GM19395 (cell line): ENCODE results near the gene MRPL38.
A peak's percentile ranks its signal among the peaks of the same experiment; 100 is the strongest.

Source experiments
- ATAC-seq: cut with Tn5 transposase; IDR thresholded peaks from one replicate; pipeline ENCODE4 v1.9.1; 2021; ENCODE audit warnings: mild to moderate bottlenecking, moderate library complexity; ENCODE audit not compliant: unreplicated experiment

The MRPL38 gene

DNA sequence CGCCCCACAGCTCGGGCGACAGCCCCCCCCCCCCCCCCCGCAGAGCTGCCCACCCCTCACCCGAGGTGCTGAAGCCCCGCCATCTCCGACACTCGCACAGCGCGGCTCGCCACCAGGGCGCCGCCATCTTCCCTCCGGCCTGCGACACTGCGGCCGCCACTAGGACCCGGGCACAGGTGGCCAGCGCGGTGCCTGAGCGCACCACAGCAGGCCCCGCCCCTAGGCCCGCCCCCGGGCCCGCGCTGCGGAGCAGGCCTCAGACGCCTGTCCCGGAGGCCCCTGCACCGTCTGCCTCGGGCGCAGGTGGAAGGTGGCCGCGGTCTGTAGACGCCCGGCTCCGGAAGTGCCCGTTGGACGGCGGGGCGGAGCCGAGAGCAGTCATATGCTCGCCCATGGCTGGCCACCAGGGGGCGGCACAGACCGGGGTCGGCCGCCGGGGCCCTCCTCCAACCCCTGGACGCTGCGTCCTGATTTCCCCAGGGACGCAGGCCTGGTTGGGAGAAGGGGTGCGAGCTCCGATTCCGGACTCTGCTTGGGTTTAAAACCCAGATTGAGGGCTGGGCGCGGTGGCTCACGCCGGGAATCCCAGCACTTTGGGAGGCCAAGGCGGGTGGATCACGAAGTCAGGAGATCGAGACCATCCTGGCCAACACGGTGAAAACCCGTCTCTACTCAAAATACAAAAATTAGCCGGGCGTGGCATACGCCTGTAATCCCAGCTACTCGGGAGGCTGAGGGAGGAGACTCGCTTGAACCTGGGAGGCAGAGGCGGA is at the start of gene MRPL38:
Gene MRPL38 (minus strand): TSS at position 136 of the 773 bp plus-strand sequence. CDS start 9 bp downstream, at position 127.
- peak; percentile 95 for ATAC-seq

- ATAC-seq: no peak
These were observed 46.3 kb upstream of the MRPL38 start for GRCh38 chr17:75950855-75951554.

DNA sequence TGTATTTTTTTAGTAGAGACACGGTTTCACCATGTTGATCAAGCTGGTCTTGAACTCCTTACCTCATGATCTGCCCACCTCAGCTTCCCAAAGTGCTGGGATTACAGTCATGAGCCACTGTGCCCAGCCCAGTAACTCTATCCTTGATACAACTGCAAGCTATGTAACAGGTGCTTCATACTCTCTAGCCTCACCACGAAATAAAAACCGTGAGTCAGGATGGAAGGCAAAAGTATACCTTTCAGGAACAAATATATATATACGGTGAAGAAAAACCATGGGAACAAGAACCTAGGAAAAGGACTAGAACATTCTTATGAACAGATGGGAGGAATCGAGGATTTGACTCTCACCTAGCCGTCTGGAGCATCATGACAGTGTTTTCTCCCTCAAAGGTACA is 45.7 kb upstream of the MRPL38 start:
- ATAC-seq: no peak

DNA sequence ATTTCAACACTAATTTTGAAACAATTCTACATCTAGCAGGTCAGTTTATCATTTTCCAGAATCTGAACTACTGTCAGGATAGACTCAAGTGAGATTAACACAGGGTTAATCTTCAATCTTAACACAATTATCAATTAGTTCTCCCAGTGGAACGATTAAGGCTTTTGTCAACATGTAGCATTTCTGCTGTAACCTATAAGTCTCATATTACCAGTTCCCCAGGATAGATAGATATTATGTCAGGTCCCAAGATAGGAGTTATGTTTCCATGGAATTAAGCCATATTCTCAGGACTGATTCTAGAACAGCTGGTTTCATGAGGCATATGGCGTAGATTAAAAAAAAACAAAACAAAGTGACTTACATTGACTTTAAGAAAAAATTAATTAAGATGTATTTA is 40.5 kb upstream of the MRPL38 start:
- ATAC-seq: no peak

- ATAC-seq: no peak
These were observed 38.8 kb upstream of the MRPL38 start for GRCh38 chr17:75943491-75943890.

DNA sequence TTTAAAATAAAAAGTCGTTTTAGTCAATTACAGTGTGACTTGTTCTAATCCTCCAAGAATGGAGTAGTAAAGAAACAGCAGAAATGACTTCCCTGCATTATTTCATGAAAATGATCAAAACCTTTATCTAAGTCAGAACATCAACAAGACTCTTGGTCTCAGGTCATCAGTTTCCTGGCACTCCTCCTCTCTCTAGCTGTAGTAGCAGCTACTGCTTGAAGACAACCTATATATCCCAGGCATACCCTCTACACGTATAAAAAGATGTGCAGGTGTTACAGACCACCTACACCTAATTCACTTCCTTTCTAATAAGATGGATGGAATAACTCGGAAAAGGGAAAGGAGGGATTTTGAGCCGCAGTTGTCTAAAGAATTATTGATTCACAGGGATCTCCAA is 37.8 kb upstream of the MRPL38 start:
- no peak for ATAC-seq

GRCh38 chr17:75941442-75941819 is 36.7 kb upstream of the MRPL38 start:
- ATAC-seq: no peak

DNA sequence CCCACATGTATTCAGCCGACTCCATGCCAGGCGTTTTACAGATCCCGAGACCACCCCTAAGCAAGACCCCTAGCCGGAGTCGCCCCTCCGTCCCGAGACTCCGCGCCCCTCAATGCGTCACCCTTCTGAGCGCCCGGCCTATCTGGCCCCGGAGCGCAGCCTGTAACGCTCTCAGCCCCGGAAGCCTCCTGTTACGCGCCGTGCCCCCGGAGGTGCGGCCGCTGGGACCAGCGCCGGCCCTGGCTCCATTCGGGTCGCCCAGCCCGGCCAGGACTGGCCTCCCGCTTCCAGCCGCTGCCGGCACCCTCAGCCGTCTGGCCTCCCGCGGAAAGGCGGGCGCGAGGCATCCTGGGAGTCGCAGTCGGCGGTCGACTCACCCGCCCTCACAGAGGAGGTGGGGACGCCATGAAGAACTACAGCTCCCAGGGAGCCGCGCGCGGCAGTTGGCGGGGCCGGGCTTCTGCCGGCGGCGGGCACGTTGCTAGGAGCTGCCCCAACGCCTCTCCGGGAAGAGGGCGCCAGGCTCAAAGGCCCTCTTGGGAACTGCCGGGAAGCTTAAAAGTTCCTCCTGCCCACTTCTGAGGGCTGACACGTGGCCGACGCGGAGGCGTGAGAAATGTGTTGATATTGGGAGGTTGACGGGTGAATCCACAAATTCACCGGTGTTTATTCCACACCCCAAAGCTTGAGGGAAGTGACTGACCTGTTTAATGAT is 36.2 kb upstream of the MRPL38 start, which contains the start of gene FBF1:
Gene FBF1 (minus strand): TSS at position 316 of the 715 bp plus-strand sequence. CDS start 2,893 bp downstream, outside the sequence.
- peak; percentile 90 for ATAC-seq

- ATAC-seq: no peak
These were observed 33.0 kb upstream of the MRPL38 start for GRCh38 chr17:75937652-75938051.

DNA sequence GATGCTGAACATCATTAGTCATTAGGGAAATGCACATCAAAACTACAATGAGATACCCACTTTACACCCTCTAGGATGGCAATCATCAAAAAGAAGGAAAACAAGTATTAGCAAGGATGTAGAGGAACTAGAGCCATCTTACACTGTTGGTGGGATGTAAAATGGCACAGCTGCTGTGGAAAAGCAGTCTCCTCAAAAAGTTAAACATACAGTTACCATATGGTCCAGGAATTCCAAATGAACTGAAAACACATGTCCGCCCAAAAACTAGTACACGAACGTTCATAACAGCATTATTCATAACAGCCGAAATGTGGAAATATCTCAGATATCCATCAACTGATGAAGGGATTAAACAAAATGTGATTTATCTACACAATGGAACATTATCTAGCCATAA is 29.1 kb upstream of the MRPL38 start:
- no peak for ATAC-seq

DNA sequence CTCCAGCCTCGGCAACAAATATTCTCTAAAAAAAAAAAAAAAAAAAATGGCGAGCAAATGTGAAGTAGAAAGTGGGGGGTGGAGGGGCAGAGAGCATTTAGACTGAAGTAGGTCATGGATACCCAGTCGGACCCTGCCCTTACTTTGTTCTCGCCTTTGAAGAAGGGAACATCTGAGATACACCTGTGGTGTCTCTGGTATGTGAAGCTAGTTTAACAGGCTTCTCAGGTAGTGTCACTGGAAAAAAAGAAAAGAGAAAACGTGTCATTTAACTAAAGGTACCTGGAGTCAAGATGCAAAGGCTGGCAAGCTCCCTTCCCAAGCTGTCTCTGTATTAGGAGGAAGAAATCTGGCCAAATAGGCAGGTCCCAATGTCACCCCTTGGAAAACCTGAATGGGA is 28.2 kb upstream of the MRPL38 start:
- no peak for ATAC-seq

GRCh38 chr17:75931062-75931461 is 26.4 kb upstream of the MRPL38 start:
- no peak for ATAC-seq

DNA sequence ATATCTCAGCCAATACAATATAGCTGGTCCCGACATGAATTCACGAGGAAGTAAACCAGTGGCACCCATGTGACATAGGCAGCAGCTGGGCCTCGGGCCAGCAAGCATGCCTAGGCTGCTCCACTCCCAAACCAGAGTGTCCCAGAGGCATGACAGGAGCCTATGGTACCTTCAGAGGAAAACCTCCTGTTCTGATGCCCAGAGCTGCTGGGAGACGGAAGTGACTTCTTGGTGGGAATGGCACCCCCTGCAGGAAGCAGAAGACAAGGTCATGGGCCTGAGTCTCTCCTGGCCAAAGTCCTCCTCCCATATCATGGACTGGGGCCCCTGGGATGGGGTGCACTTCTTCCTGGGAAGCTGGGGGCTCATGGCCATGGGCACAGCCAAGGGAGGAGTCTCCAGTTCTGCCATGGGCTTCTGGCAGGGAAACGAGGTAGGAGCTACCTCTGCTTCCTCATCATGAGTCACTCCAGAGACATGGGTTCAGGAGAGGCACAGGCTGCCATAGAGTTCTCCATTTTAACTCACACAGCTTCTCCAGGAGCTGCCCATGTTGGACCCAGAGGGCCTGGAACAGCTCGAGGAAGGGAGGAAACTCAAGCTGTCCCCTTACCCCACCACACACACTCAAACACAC is 22.7 kb upstream of the MRPL38 start:
- no peak for ATAC-seq

DNA sequence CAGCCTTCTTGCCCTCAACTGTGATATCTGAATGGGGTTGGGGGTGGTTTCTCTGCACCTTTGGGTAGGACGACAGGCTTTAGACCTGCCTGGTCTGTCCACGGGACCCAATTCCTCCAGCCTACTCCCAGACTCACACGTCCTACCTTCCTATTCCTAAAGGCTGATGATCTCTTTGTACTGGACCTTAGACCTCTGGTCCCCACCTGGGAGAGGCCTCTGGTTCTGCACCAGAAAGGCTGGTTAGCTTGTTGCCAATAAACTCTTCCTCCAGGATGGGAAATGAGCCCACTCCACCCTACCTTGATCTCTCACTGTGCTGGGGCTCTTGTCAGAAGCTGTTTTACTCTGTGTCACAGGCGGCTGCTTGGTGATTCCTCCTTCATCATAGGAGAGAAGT is 21.8 kb upstream of the MRPL38 start:
- no peak for ATAC-seq

DNA sequence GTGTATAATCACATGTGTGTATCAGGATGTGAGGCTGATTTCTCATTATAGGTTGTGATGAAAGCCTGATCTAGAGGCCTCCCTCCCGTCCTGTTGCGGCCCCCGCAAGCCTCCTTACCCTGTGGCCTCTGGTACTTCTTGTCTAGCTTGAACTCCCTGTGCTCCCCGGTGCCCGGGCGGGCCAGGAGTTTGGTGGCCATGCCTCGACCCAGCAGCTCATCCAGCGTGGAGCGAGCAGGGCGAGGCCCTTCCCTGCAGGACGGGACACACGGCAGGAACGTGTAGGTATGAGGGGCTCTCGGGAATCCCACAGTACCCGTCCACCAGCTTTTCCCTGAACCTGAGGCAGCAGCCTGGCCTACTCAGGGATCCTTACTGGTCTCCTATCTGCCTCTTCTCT is 21.2 kb upstream of the MRPL38 start:
- no peak for ATAC-seq

- ATAC-seq: no peak
These were observed 20.4 kb upstream of the MRPL38 start for GRCh38 chr17:75925103-75925502.

- ATAC-seq: no peak
These were observed 18.5 kb upstream of the MRPL38 start for GRCh38 chr17:75922963-75923874.

DNA sequence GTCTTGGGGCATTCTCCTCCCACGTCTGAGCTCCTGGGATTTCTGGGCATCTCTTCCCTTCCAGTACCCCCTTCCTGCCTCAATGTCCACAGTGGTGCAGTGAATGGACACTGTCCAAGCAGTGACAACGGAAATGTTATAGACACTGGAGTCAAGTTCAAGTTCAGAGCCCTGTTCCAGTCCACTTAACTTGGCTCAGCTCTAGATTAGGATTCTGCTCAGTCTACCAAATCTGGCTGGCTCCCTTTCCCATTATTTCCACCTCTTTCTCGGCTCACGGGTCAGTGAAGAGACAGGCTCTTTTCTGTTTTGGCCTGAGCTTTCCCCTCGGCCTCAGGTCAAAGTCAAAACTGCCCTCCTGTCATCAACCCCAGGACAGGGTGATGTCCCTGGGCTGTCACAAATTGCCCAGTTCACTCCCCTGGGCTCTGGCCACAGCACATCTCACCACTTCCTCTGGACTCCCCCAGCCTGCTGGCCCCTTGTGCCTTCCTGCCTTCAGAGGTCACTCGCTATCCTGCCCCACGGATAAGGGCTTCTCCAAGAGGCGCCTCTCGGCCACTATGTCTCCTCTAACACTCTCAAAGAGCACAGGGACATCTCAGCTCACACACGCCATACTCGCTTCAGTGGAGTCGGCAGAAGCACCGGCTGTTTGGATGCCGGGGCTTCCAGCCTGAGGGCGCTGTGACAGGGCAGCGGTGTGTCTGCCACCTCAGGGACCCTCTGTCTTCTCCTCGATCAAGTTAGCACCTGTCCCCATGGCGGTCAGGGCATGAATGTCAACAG is 17.7 kb upstream of the MRPL38 start:
- ATAC-seq: no peak

- no peak for ATAC-seq
These were observed 16.9 kb upstream of the MRPL38 start for GRCh38 chr17:75921596-75921995.
